CD4-positive, alpha-beta T cell (primary cell): Measurements from ENCODE around the gene SIAH1. TPM values are rescaled to one million over a fixed set of nuclear protein-coding genes. Genes with fewer than 3 reads are reported as not detected.

Experiments
- ATAC-seq: fragments of 200-7000 bp; cut with Tn5 transposase; one replicate; pipeline ENCODE4 v1.10.0; 2022; ENCODE audit warnings: mild to moderate bottlenecking; ENCODE audit not compliant: poor library complexity
- CTCF ChIA-PET: fragments of 350-600 bp; sonication (Branson Sonifier 250); formaldehyde crosslinking; loops from one replicate; lab custom pipeline; 2021; ENCODE audit warnings: antibody characterized with exemption, inconsistent platforms; lab: Charles Lee
- POLR2A ChIA-PET: fragments of 350-600 bp; sonication (Branson Sonifier 250); formaldehyde crosslinking; loops from one replicate; lab custom pipeline; 2021; ENCODE audit warnings: antibody characterized with exemption, inconsistent platforms; lab: Charles Lee
- DNase-seq, 14 experiments: peaks; one replicate each; pipeline ENCODE4 v3.0.0-alpha.2; 2013 to 2020; ENCODE audit warnings: mixed read lengths in 2 of 14
- H3K27ac ChIP-seq, 2 donors: one replicate each; pipeline versions ENCODE4 v1.5.1 to v1.7.0; 2013; ENCODE audit warnings: low read length in 2 of 2, low read depth in 1 of 2, mild to moderate bottlenecking in 1 of 2
- H3K27me3 ChIP-seq, 2 experiments: 1 replicate in 1 of 2; 2 replicates in 1 of 2; pipeline versions ENCODE4 v1.6.1 to v1.7.0; 2013; ENCODE audit warnings: low read length in 2 of 2, control low read depth in 1 of 2, mild to moderate bottlenecking in 1 of 2, moderate library complexity in 1 of 2; ENCODE audit not compliant: insufficient read depth in 2 of 2, control insufficient read depth in 1 of 2
- H3K36me3 ChIP-seq: one replicate; pipeline ENCODE4 v1.6.1; 2013; ENCODE audit warnings: low read length, control low read depth; ENCODE audit not compliant: insufficient read depth
- H3K4me1 ChIP-seq: one replicate; pipeline ENCODE4 v1.6.1; 2013; ENCODE audit warnings: low read length, control low read depth; ENCODE audit not compliant: insufficient read depth
- H3K4me3 ChIP-seq: one replicate; pipeline ENCODE4 v1.5.1; 2013; ENCODE audit warnings: mild to moderate bottlenecking, low read length, moderate library complexity
- H3K9me3 ChIP-seq, 2 experiments: 1 replicate in 1 of 2; 2 replicates in 1 of 2; pipeline versions ENCODE4 v1.6.1 to v1.7.0; 2013; ENCODE audit warnings: low read length in 2 of 2, mild to moderate bottlenecking in 2 of 2, control low read depth in 1 of 2, moderate library complexity in 1 of 2; ENCODE audit not compliant: control insufficient read depth in 1 of 2, insufficient read depth in 1 of 2
- H3K27ac Mint-ChIP-seq: one replicate; pipeline ENCODE4 v1.8.0; 2020; ENCODE audit warnings: mixed read lengths
- H3K27me3 Mint-ChIP-seq: one replicate; pipeline ENCODE4 v1.8.0; 2021; ENCODE audit warnings: mixed read lengths
- H3K36me3 Mint-ChIP-seq: one replicate; pipeline ENCODE4 v1.8.0; 2021; ENCODE audit warnings: low read depth, mixed read lengths
- H3K4me1 Mint-ChIP-seq: one replicate; pipeline ENCODE4 v1.8.0; 2021; ENCODE audit warnings: low read depth, mixed read lengths
- H3K4me3 Mint-ChIP-seq: one replicate; pipeline ENCODE4 v1.8.0; 2020; ENCODE audit warnings: mild to moderate bottlenecking, mixed read lengths
- H3K9me3 Mint-ChIP-seq: one replicate; pipeline ENCODE4 v1.8.0; 2020; ENCODE audit warnings: mixed read lengths
- CTCF ChIP-seq: fragments of 200-600 bp; IDR thresholded peaks from one replicate; pipeline ENCODE4 v1.8.0; 2022; ENCODE audit warnings: antibody characterized with exemption, mild to moderate bottlenecking
- intact Hi-C, 2 experiments: fragments of 100-400 bp; cut with DNase I in 1 of 2; cut with micrococcal nuclease in 1 of 2; formaldehyde crosslinking; loops; one replicate each; pipeline versions ENCODE4 v1.15.1 to v1.9.0; 2023 to 2025; cut with DNase I, micrococcal nuclease
- total RNA-seq, 174 experiments: library from RNA in 2 of 174; stranded (reverse) in 2 of 174; gene quantifications; one replicate each; pipeline ENCODE4 v1.2.3 and lab custom pipeline; 2021 to 2026

SIAH1 gene
- total RNA-seq, 2 experiments from 2014 or later = 40.9 to 43.0 TPM

DNA sequence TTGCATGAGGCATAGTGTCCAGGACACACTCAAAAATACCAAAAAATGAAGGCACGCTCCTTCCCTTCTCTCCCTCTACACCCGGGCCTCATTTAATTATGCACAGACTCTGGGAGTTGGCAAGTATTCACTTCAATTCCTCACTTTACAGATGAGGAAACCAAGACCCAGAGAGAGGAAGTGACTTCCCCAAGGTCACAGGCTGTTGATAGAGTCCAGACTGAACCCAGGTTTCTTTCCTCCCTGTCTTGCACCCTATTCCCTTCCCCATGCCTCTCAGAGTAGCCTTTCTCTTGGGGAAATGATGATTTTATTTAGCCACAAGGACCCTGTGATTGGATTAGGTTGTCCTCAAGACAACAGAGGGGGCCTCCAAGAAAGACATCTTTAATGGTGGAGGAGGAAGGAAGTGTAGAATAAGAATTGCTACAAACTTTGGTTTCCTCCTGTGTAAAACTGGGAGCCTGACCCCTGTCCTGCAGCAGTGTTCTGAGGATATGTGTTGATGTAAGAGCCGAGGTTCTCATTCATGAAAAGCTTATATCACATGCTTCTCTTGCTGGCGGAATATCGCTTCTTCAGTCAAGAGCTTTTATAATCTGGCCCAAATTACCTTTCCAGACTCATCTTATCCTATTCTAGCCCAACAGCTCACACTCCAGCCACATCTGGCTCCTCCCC lies 48.8 kb upstream of the SIAH1 start:
- peaks cover 12% of the 10 kb centered on the region for H3K4me1 Mint-ChIP-seq
- no peaks in the 10 kb centered on the region for H3K9me3 Mint-ChIP-seq
- CTCF ChIA-PET = no interaction called here
- DNase-seq (no peak), ATAC-seq (no peak)
- H3K4me1 ChIP-seq = peaks cover 7% of the 10 kb centered on the region
- TF ChIP-seq CTCF = no peak
- no peaks in the 10 kb centered on the region for H3K36me3 Mint-ChIP-seq
- no peak overlapping the region for H3K4me3 Mint-ChIP-seq
- POLR2A ChIA-PET = no interaction called here
- no peaks in the 10 kb centered on the region for H3K27me3 ChIP-seq
- no peak overlapping the region for H3K4me3 ChIP-seq
- no peak overlapping the region for H3K27ac Mint-ChIP-seq
- H3K27ac ChIP-seq = no peak overlapping the region
- no peaks in the 10 kb centered on the region for H3K9me3 ChIP-seq
- no peaks in the 10 kb centered on the region for H3K36me3 ChIP-seq
- intact Hi-C loops = no loop called here
- no peaks in the 10 kb centered on the region for H3K27me3 Mint-ChIP-seq

DNA sequence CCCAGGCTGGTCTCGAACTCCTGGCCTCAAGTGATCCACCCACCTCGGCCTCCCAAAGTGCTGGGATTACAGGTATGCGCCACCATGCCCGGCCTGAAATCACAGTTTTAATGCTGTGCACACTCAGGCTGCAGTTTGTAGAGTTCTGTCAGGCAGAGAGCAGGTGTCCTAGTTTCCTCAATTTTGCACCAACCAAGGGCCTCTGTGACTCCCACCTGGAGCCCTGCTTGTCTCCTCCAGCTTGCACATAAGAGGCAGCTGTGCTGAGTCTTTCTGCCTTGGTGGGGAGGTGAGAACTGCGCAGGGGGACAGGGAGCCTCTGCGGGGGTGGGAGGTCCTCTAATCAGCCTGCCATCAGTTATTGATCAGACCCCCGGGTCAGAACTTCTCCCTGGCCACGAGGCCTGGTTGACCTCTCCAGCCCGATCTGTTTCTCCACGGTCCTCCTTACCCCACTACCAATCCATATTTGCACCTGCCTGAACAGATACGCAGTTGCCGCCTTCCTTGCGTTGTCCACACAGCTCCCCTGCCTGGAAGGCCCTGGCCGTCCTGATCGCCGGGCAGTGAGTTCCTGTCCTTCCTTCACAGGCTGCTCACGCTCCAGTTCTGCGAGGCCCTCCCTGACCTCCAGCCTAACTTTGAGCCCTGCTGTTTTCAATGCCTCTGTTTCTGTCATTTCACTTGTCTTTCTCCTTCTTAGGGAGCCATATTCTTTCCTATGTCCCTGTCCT lies 48.1 kb upstream of the SIAH1 start:
- TF ChIP-seq CTCF = no peak
- CTCF ChIA-PET = no interaction called here
- H3K27me3 ChIP-seq = no peaks in the 10 kb centered on the region

DNA sequence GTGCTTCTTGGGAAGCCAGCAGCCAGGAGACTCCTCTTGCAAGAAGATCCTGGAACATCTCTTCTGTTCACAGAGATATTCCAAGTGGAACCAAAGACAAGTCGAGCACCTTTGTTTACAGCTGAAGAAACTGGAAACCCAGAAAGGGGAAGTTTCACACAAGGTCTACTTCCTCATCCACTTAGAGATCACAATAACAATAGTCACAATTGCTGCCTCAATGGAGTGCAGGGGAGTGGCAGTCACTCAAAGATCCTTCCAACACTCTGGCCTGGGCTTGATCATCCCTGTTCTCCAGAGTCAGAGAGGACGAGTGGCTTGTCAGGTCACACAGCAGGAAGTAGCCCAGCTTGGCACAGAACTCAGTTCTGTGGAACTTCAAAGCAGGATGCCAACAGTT lies 46.9 kb upstream of the SIAH1 start:
- ATAC-seq (no peak), DNase-seq (peak in 3 of 14 experiments; percentile 7 to 44 (median 32))
- intact Hi-C loops = no loop called here
- TF ChIP-seq CTCF = no peak
- H3K4me3 Mint-ChIP-seq = no peak overlapping the region
- Histone ChIP-seq H3K36me3 (no peaks in the 10 kb centered on the region), H3K4me1 (peaks cover 7% of the 10 kb centered on the region), H3K4me3 (no peak overlapping the region), H3K27me3 (no peaks in the 10 kb centered on the region), H3K9me3 (peaks cover 0 to 3% of the 10 kb centered on the region in 2 experiments), H3K27ac (no peak overlapping the region)
- ChIA-PET CTCF (no interaction called here), POLR2A (interaction anchor here (1.4 kb wide), 1 partner anchor 47 kb away, joined by 3 read pairs; the partner anchor contains the start of gene SIAH1)
- H3K27ac Mint-ChIP-seq = no peak overlapping the region
- H3K9me3 Mint-ChIP-seq = no peaks in the 10 kb centered on the region
- H3K4me1 Mint-ChIP-seq = peaks cover 12% of the 10 kb centered on the region
- H3K27me3 Mint-ChIP-seq = no peaks in the 10 kb centered on the region
- no peaks in the 10 kb centered on the region for H3K36me3 Mint-ChIP-seq

More for the DNA sequence above, 48.1 kb upstream of the SIAH1 start:
- ATAC-seq (no peak), DNase-seq (no peak)
- peaks cover 7% of the 10 kb centered on the region for H3K4me1 ChIP-seq
- H3K36me3 ChIP-seq = no peaks in the 10 kb centered on the region
- POLR2A ChIA-PET = no interaction called here
- H3K36me3 Mint-ChIP-seq = no peaks in the 10 kb centered on the region
- no peaks in the 10 kb centered on the region for H3K27me3 Mint-ChIP-seq
- peaks cover 0 to 3% of the 10 kb centered on the region in 2 experiments for H3K9me3 ChIP-seq
- no peak overlapping the region for H3K27ac ChIP-seq
- peaks cover 12% of the 10 kb centered on the region for H3K4me1 Mint-ChIP-seq
- no peak overlapping the region for H3K27ac Mint-ChIP-seq
- H3K4me3 ChIP-seq = no peak overlapping the region
- intact Hi-C loops = no loop called here
- no peak overlapping the region for H3K4me3 Mint-ChIP-seq
- H3K9me3 Mint-ChIP-seq = no peaks in the 10 kb centered on the region
